ENCODE results near the gene IVNS1ABP.

IVNS1ABP gene

GRCh38 chr1:185348296-185348695, 31.3 kb upstream of the IVNS1ABP start:
- no peak for TF ChIP-seq CTCF (IDR thresholded peaks at IDR 0.05; ENCODE audit: insufficient read depth, low read length, poor library complexity, severe bottlenecking)
- Histone ChIP-seq H3K27me3 (replicated peaks; ENCODE audit: control insufficient read depth, insufficient read depth, low read length) (no peaks in the 10 kb centered on the region), H3K36me3 (ENCODE audit: control insufficient read depth, insufficient read depth, low read length) (no peaks in the 10 kb centered on the region), H3K4me3 (replicated peaks; ENCODE audit: low read depth, low read length) (no peak overlapping the region)
- DNase-seq (ENCODE audit: extremely low read depth, insufficient read length), result no peak

- DNase-seq (ENCODE audit: extremely low read depth, insufficient read length), result no peak
- no peak for TF ChIP-seq CTCF (IDR thresholded peaks at IDR 0.05; ENCODE audit: insufficient read depth, low read length, poor library complexity, severe bottlenecking)
- Histone ChIP-seq H3K36me3 (ENCODE audit: control insufficient read depth, insufficient read depth, low read length) (no peaks in the 10 kb centered on the region), H3K27me3 (replicated peaks; ENCODE audit: control insufficient read depth, insufficient read depth, low read length) (no peaks in the 10 kb centered on the region), H3K4me3 (replicated peaks; ENCODE audit: low read depth, low read length) (no peak overlapping the region)
Observed at GRCh38 chr1:185345913-185346720, 29.1 kb upstream of the IVNS1ABP start.

GRCh38 chr1:185343306-185343705, 26.3 kb upstream of the IVNS1ABP start:
- Histone ChIP-seq H3K27me3 (replicated peaks; ENCODE audit: control insufficient read depth, insufficient read depth, low read length) (no peaks in the 10 kb centered on the region), H3K36me3 (ENCODE audit: control insufficient read depth, insufficient read depth, low read length) (no peaks in the 10 kb centered on the region), H3K4me3 (replicated peaks; ENCODE audit: low read depth, low read length) (no peak overlapping the region)
- no peak for TF ChIP-seq CTCF (IDR thresholded peaks at IDR 0.05; ENCODE audit: insufficient read depth, low read length, poor library complexity, severe bottlenecking)
- no peak for DNase-seq (ENCODE audit: extremely low read depth, insufficient read length)

GRCh38 chr1:185342672-185343259, 25.7 kb upstream of the IVNS1ABP start:
- no peak for DNase-seq (ENCODE audit: extremely low read depth, insufficient read length)
- no peak for TF ChIP-seq CTCF (IDR thresholded peaks at IDR 0.05; ENCODE audit: insufficient read depth, low read length, poor library complexity, severe bottlenecking)
- Histone ChIP-seq H3K4me3 (replicated peaks; ENCODE audit: low read depth, low read length) (no peak overlapping the region), H3K36me3 (ENCODE audit: control insufficient read depth, insufficient read depth, low read length) (no peaks in the 10 kb centered on the region), H3K27me3 (replicated peaks; ENCODE audit: control insufficient read depth, insufficient read depth, low read length) (no peaks in the 10 kb centered on the region)

GRCh38 chr1:185342017-185342416, 25.0 kb upstream of the IVNS1ABP start:
- Histone ChIP-seq H3K36me3 (ENCODE audit: control insufficient read depth, insufficient read depth, low read length) (no peaks in the 10 kb centered on the region), H3K27me3 (replicated peaks; ENCODE audit: control insufficient read depth, insufficient read depth, low read length) (no peaks in the 10 kb centered on the region), H3K4me3 (replicated peaks; ENCODE audit: low read depth, low read length) (no peak overlapping the region)
- TF ChIP-seq CTCF (IDR thresholded peaks at IDR 0.05; ENCODE audit: insufficient read depth, low read length, poor library complexity, severe bottlenecking), result no peak
- DNase-seq (ENCODE audit: extremely low read depth, insufficient read length), result no peak

All from GM06990 (cell line).